HUES48 (cell line): ENCODE measurements around the gene KRT28.

Experiments used
- H3K27ac ChIP-seq: one replicate; pipeline ENCODE4 v1.7.0; 2013; ENCODE audit warnings: low read depth, low read length, inconsistent platforms
- H3K27me3 ChIP-seq: 2 replicates; pipeline ENCODE4 v1.6.1; 2013; ENCODE audit warnings: mild to moderate bottlenecking, low read length; ENCODE audit not compliant: control insufficient read depth, insufficient read depth
- H3K36me3 ChIP-seq: 2 replicates; pipeline ENCODE4 v1.6.1; 2013; ENCODE audit warnings: low read length; ENCODE audit not compliant: control insufficient read depth, insufficient read depth
- H3K4me1 ChIP-seq: 2 replicates; pipeline ENCODE4 v1.6.1; 2013; ENCODE audit warnings: mild to moderate bottlenecking, low read length; ENCODE audit not compliant: control insufficient read depth, insufficient read depth
- H3K4me3 ChIP-seq: 2 replicates; pipeline ENCODE4 v1.5.1; 2013; ENCODE audit warnings: mild to moderate bottlenecking, low read depth, low read length
- H3K9ac ChIP-seq: 2 replicates; pipeline ENCODE4 v1.6.1; 2013; ENCODE audit warnings: mild to moderate bottlenecking, low read depth, low read length, moderate library complexity
- H3K9me3 ChIP-seq: 2 replicates; pipeline ENCODE4 v1.6.1; 2013; ENCODE audit warnings: low read length; ENCODE audit not compliant: control insufficient read depth, insufficient read depth

KRT28 gene

DNA sequence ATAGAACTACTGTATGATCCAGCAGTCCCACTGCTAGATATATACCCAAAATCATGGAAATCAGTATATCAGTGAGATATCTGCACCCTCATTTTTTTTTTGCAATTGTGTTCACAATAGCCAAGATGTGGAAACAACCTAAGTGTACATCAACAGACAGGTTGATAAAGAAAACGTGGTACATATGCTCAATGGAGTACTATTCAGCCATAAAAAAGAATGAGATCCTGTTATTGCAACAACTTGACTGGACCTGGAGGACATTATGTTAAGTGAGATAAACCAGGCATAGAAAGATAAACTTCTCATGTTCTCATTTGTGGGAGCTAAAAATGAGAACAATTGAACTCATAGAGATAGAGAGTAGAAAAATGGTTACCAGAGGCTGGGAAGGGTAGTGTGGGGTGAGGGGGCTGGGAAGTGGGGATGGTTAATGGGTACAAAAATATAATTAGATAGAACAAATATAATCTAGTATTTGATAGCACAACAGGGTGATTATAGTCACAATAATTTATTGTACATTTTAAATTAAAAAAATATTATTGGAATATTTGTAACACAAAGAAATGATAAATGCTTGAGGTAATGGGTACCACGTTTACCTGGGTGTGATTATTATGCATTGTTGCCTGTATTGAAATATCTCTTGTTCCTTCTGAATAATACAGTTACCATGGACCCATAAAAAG lies 30.5 kb upstream of the KRT28 start:
- H3K27ac ChIP-seq = no peak overlapping the region
- H3K36me3 ChIP-seq = peaks cover 7% of the 10 kb centered on the region; the same call in 1 of the 2 replicates
- H3K9ac ChIP-seq = no peak overlapping the region
- H3K27me3 ChIP-seq = peaks cover 69% of the 10 kb centered on the region
- no peak overlapping the region for H3K4me3 ChIP-seq
- H3K9me3 ChIP-seq = no peaks in the 10 kb centered on the region
- peaks cover 11% of the 10 kb centered on the region for H3K4me1 ChIP-seq

DNA sequence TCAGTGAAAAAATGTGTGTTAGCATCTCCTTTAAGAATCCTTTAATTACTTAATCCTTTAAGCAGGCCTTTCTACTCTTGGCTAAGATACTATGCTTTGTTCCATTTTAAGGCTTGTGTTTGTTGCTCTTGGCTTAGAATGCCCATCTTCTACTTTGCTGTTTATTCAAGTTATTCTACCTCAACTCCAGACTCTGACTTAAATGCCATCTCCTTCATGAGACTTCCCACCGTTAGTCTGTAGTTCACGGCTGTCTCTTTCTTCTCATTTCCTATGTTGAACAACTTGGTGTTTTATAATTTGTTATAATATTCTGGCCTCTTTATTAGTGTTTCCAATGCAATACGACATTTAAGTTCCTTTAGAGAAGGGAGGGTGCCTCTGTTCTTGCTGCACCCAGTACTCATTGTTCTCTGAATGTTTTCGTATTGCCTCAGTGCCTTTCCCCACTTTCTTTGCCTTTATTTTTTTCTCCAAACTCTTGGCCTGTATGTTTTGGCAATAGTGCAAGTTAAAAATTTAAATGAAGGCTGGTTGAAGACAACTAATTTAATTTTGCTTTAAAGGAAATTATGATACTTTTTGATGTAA lies 28.8 kb upstream of the KRT28 start:
- Histone ChIP-seq H3K4me1 (peaks cover 11% of the 10 kb centered on the region), H3K36me3 (no peaks in the 10 kb centered on the region), H3K27me3 (peaks cover 52% of the 10 kb centered on the region), H3K4me3 (no peak overlapping the region), H3K9me3 (no peaks in the 10 kb centered on the region), H3K27ac (no peak overlapping the region), H3K9ac (no peak overlapping the region)

DNA sequence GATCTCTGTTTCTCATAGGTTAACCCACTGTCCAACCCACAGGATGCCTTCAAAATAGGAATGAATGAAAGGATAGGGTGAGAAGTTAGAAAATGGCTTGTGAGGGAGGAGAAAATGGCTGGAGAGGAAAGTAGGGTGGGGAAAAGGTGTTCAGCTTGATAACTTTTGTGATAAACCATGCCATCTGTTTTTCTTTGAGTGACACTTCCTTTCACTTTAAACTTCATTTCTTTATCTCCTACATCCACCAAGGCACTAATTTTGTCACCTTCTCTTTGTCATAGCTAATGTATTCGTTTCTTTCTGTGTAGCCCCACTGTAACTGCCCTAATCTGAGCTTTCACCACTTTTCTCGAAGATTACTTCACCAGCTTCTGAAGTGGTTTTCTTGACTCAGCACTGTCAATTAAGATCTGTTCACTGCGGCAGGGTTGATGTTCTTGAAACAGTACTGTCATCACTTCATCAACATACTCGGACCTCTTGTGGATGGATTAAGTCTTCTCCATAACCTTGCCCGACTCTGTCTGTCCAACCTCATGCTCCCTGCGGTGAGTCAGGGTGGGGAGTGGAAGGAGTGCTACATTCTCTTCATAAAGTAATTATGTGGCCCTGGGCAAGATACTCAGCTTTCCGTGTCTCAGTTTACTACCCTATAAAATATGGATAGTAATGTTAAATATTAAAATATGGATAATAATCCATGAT lies 28.1 kb upstream of the KRT28 start:
- H3K9me3 ChIP-seq = no peaks in the 10 kb centered on the region
- no peak overlapping the region for H3K9ac ChIP-seq
- no peak overlapping the region for H3K27ac ChIP-seq
- H3K4me3 ChIP-seq = no peak overlapping the region
- H3K4me1 ChIP-seq = peaks cover 5% of the 10 kb centered on the region
- peaks cover 45% of the 10 kb centered on the region for H3K27me3 ChIP-seq
- H3K36me3 ChIP-seq = no peaks in the 10 kb centered on the region

DNA sequence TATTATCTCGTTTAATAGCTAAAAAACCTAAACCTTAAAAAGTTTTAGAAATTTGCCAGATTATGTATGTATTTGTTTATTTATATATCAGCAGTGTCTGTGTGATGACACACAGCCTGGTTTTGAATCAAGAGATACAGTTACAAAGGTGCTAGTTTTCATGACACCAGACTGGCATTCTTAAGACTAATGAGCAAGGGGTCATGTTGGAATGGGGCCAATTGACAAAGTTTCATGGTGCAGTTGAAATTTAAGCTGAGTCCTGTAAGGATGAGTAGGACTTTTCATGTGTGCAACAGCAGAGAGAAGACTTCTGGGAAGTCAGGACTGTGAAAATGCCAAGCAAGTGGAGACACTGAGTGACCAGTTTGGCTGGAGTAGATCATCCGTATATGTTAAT lies 25.8 kb upstream of the KRT28 start:
- no peak overlapping the region for H3K4me3 ChIP-seq
- no peaks in the 10 kb centered on the region for H3K9me3 ChIP-seq
- H3K4me1 ChIP-seq = no peaks in the 10 kb centered on the region
- peaks cover 26% of the 10 kb centered on the region for H3K27me3 ChIP-seq
- no peak overlapping the region for H3K9ac ChIP-seq
- H3K36me3 ChIP-seq = no peaks in the 10 kb centered on the region
- H3K27ac ChIP-seq = no peak overlapping the region

DNA sequence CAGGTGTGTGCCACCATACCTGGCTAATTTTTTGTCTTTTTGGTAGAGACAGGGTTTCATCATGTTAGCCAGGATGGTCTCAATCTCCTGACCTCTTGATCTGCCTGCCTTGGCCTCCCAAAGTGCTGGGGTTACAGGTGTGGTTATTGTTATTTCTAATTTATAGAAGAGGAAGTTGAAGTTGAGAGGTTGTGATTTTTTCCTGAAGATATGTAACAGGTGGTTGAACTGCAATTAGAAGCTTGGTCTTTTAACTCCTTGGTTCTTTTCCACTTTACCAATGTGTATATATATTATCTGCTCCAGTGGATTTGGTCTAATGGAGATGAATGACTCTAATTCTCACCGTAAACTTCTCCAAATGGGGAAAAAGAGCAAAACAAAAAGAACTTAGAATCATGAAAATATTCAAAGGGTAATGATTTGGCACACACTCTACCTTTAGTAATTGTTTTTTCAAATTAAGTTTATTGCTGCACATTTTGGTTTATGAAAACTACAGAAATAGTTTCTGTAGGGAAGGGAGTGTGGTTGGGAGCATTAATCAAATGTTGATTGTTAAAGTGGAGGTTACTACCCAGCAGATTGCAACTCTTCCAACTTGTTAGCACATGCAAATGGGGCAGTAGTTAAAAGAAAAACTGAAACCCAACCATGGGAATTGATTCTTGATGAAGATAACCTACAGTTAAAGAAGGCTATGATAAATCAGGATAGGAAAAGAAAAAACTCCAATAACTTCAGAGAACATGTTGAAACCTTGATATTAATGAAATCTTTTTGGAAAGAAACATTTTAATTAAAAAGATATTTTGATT lies 24.5 kb upstream of the KRT28 start:
- H3K9ac ChIP-seq = no peak overlapping the region
- no peak overlapping the region for H3K27ac ChIP-seq
- H3K36me3 ChIP-seq = no peaks in the 10 kb centered on the region
- peaks cover 14% of the 10 kb centered on the region for H3K27me3 ChIP-seq
- H3K9me3 ChIP-seq = no peaks in the 10 kb centered on the region
- H3K4me3 ChIP-seq = no peak overlapping the region
- peaks cover 7% of the 10 kb centered on the region for H3K4me1 ChIP-seq

DNA sequence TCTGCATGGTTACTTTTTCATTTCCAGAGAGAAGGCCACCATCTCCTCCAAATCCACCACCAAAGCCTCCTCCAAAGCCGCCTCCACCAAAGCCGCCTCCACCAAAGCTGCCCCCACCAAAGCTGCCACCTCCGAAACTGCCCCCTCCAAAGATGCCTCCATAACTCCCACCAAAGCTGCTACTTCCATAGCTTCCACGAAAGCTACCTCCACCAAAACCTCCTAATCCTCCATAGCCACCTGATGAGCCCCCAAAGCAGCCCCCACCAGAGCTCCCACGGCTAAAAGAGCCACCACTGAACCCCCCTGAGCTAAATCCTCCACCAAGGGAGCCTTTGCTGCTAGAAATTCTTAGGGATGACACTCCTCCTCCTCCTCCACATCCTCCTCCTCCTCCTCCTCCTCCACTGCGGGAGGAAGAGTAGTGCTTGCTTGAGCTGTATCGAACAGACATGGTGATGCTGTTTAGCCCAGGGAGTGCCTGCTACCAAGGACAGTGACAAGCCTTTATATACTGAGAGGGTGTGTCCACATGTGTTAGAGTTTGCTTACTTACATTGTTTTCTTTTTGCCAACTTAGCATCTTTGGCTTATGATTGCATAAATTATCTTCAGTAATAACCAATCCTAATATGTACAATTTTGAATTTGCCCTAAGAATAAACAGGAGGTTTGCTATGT lies 22.5 kb upstream of the KRT28 start, which contains the start of gene KRT10:
KRT10 (minus strand) TSS at position 483 of the 681 bp plus-strand sequence; CDS start at position 454, 29 bp downstream.
- Histone ChIP-seq H3K4me3 (no peak within 1 kb of the TSS), H3K9ac (no peak within 1 kb of the TSS), H3K36me3 (peaks cover 5% of the 10 kb centered on the region), H3K27me3 (peaks cover 5% of the 10 kb centered on the region; the same call in 1 of the 2 replicates), H3K27ac (no peak within 1 kb of the TSS), H3K9me3 (no peaks in the 10 kb centered on the region), H3K4me1 (peaks cover 12% of the 10 kb centered on the region)

DNA sequence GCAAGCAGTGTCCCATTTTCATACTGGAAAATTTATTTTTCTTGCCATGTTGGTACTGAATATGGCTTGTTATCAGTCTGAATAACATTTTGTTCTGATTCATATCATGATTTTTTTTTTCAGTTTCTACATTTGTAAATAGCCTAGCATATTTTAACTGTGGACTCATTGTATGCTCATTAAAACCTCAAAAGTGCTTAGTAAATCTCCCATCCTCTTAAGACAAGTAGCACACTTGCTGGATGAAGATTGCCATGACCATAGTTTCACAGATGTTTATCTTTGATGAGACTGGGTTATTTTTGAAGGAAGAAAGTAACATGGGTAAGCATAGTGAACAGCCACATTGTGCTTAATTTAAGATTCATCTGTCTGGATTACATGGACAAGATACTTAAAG lies 21.8 kb upstream of the KRT28 start:
- Histone ChIP-seq H3K4me3 (no peak overlapping the region), H3K9ac (no peak overlapping the region), H3K9me3 (no peaks in the 10 kb centered on the region), H3K4me1 (peaks cover 12% of the 10 kb centered on the region), H3K27me3 (peaks cover 4% of the 10 kb centered on the region; the same call in 1 of the 2 replicates), H3K27ac (no peak overlapping the region), H3K36me3 (peaks cover 7% of the 10 kb centered on the region)

DNA sequence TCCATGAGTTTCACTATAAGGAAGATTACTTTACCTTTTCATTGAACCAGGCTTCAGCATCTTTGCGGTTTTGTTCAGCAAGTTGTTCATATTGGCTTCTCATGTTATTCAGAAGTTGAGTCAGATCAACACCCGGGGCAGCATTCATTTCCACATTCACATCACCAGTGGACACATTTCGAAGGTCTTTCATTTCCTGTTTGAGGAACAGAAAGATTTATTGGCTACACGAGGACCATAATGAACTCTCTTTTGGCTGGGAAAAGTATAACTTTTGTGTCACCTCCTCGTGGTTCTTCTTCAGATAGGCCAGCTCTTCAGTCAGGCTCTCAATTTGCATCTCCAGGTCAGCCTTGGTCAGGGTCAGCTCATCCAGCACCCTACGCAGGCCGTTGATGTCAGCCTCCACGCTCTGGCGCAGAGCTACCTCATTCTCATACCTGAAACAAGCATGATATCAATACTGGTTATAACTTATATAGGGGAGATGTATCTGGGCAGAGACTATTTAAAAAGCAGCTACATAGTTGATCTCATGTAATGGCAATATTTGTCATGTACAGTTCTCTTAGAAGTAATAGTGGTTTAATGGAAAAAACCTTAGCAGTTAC lies 20.6 kb upstream of the KRT28 start:
- H3K9ac ChIP-seq = no peak overlapping the region
- H3K27me3 ChIP-seq = no peaks in the 10 kb centered on the region
- no peaks in the 10 kb centered on the region for H3K9me3 ChIP-seq
- peak overlapping the region; percentile 98; the same call in 1 of the 2 replicates for H3K4me3 ChIP-seq
- H3K27ac ChIP-seq = no peak overlapping the region
- peaks cover 12% of the 10 kb centered on the region for H3K4me1 ChIP-seq
- peaks cover 7% of the 10 kb centered on the region for H3K36me3 ChIP-seq

DNA sequence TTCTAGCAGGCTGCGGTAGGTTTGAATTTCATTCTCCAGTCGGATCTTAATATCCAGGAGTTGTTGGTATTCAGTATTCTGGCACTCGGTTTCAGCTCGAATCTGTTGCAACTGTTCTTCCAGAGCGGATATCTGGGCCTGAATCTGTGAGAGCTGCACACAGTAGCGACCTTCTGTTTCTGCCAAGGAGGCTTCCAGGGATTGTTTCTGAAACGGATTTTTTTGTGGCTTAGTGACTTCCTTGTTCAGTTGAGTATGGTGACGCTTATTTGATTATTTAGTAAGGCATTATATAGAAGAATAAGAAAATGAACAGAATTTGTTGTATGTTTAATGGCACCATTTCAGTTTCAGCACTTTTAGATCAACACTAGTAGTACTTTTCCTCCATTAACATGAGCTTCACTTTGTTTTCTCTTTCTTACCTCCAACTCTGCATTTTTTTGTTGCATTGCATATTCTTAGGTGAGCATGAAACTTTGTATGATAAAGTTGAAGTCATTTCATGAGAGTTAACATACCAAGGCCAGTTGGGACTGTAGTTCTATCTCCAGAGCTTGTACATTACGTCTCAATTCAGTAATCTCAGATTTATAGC lies 19.9 kb upstream of the KRT28 start:
- Histone ChIP-seq H3K4me3 (peak overlapping the region; percentile 98), H3K36me3 (peaks cover 7% of the 10 kb centered on the region), H3K4me1 (peaks cover 12% of the 10 kb centered on the region), H3K27me3 (no peaks in the 10 kb centered on the region), H3K27ac (peak overlapping the region; percentile 92), H3K9me3 (no peaks in the 10 kb centered on the region), H3K9ac (peak overlapping the region; percentile 17; the same call in 1 of the 2 replicates)
